WTC11 (cell line): ENCODE measurements around the gene CACNG5. TPM values are rescaled to one million over a fixed set of nuclear protein-coding genes. Genes with fewer than 3 reads are reported as not detected.

ENCODE experiments used
- ATAC-seq: fragments of 200-7000 bp; cut with Tn5 transposase; 2 replicates; pipeline ENCODE4 v1.10.0; 2021; ENCODE audit warnings: mild to moderate bottlenecking, moderate library complexity
- CTCF ChIA-PET: fragments of 300-600 bp; sonication (Branson Sonifier 250); formaldehyde crosslinking; loops from one replicate; lab custom pipeline; 2021; ENCODE audit warnings: antibody characterized with exemption; lab: Charles Lee
- POLR2A ChIA-PET: fragments of 350-600 bp; sonication (Branson Sonifier 250); formaldehyde crosslinking; loops from one replicate; lab custom pipeline; 2021; ENCODE audit warnings: antibody characterized with exemption; lab: Charles Lee
- DNase-seq: peaks from one replicate; pipeline ENCODE4 v3.0.0; 2021; ENCODE audit warnings: low spot score
- H3K27ac Mint-ChIP-seq: 2 replicates; pipeline ENCODE4 v1.8.0; 2021; ENCODE audit warnings: mixed read lengths
- H3K27me3 Mint-ChIP-seq: 2 replicates; pipeline ENCODE4 v1.8.0; 2021; ENCODE audit warnings: low read depth, mild to moderate bottlenecking, moderate library complexity, mixed read lengths
- H3K36me3 Mint-ChIP-seq: 2 replicates; pipeline ENCODE4 v1.8.0; 2021; ENCODE audit warnings: mixed read lengths
- H3K4me1 Mint-ChIP-seq: 2 replicates; pipeline ENCODE4 v1.8.0; 2022; ENCODE audit warnings: mixed read lengths
- H3K4me3 Mint-ChIP-seq: 2 replicates; pipeline ENCODE4 v1.8.0; 2021; ENCODE audit warnings: mild to moderate bottlenecking, moderate library complexity, mixed read lengths
- H3K9me3 Mint-ChIP-seq: 2 replicates; pipeline ENCODE4 v1.8.0; 2021; ENCODE audit warnings: mixed read lengths
- ATF2 ChIP-seq: sonication (generic); formaldehyde crosslinking; IDR thresholded peaks from 2 replicates; pipeline ENCODE4 v1.8.1; 2022; ENCODE audit warnings: low read depth, missing genetic modification reagents, borderline replicate concordance
- CREB1 ChIP-seq: sonication (generic); formaldehyde crosslinking; IDR thresholded peaks from 2 replicates; pipeline ENCODE4 v1.8.0; 2023; ENCODE audit warnings: mild to moderate bottlenecking, missing genetic modification reagents
- ETV6 ChIP-seq: sonication (generic); formaldehyde crosslinking; IDR thresholded peaks from 2 replicates; pipeline ENCODE4 v1.8.1; 2022; ENCODE audit warnings: mild to moderate bottlenecking, missing genetic modification reagents
- FOXJ3 ChIP-seq: sonication (generic); formaldehyde crosslinking; IDR thresholded peaks from 2 replicates; pipeline ENCODE4 v1.9.0; 2021; ENCODE audit warnings: missing genetic modification reagents, mild to moderate bottlenecking, borderline replicate concordance
- FOXK1 ChIP-seq: sonication (generic); formaldehyde crosslinking; IDR thresholded peaks from 2 replicates; pipeline ENCODE4 v1.8.0; 2022; ENCODE audit warnings: mild to moderate bottlenecking, moderate library complexity, missing genetic modification reagents
- FOXP1 ChIP-seq: sonication (generic); formaldehyde crosslinking; IDR thresholded peaks from 2 replicates; pipeline ENCODE4 v1.8.0; 2022; ENCODE audit warnings: missing genetic modification reagents, mild to moderate bottlenecking, moderate library complexity, borderline replicate concordance
- IRF1 ChIP-seq: sonication (generic); formaldehyde crosslinking; IDR thresholded peaks from 2 replicates; pipeline ENCODE4 v1.8.0; 2023; ENCODE audit warnings: missing genetic modification reagents
- MAX ChIP-seq: sonication (generic); formaldehyde crosslinking; IDR thresholded peaks from 2 replicates; pipeline ENCODE4 v1.8.0; 2022; ENCODE audit warnings: mild to moderate bottlenecking, missing genetic modification reagents
- NR3C1 ChIP-seq: sonication (generic); formaldehyde crosslinking; conservative IDR thresholded peaks from 2 replicates; pipeline ENCODE4 v1.8.1; 2023; ENCODE audit warnings: low read depth, mild to moderate bottlenecking, missing genetic modification reagents
- PRRX2 ChIP-seq: fragments of 250-450 bp; sonication (Bioruptor Pico); IDR thresholded peaks from 2 replicates; pipeline ENCODE4 v1.8.0; 2021; ENCODE audit warnings: mild to moderate bottlenecking
- SMAD4 ChIP-seq: sonication (generic); formaldehyde crosslinking; IDR thresholded peaks from 2 replicates; pipeline ENCODE4 v1.8.0; 2022; ENCODE audit warnings: mild to moderate bottlenecking, missing genetic modification reagents
- SOX15 ChIP-seq: fragments of 250-450 bp; sonication (Bioruptor Pico); IDR thresholded peaks from 2 replicates; pipeline ENCODE4 v1.9.0; 2021; ENCODE audit warnings: mild to moderate bottlenecking
- TEAD1 ChIP-seq: sonication (generic); formaldehyde crosslinking; IDR thresholded peaks from 2 replicates; pipeline ENCODE4 v1.8.0; 2022; ENCODE audit warnings: mild to moderate bottlenecking, missing genetic modification reagents
- ZBTB43 ChIP-seq: sonication (generic); formaldehyde crosslinking; IDR thresholded peaks from 2 replicates; pipeline ENCODE4 v1.8.1; 2023; ENCODE audit warnings: mild to moderate bottlenecking, missing genetic modification reagents
- ZNF263 ChIP-seq: sonication (generic); formaldehyde crosslinking; IDR thresholded peaks from 2 replicates; pipeline ENCODE4 v1.8.1; 2022; ENCODE audit warnings: low read depth, mild to moderate bottlenecking, moderate library complexity, missing genetic modification reagents
- ZNF396 ChIP-seq: fragments of 250-450 bp; sonication (Bioruptor Pico); IDR thresholded peaks from 2 replicates; pipeline ENCODE4 v1.8.0; 2021; ENCODE audit warnings: mild to moderate bottlenecking, moderate library complexity, borderline replicate concordance
- total RNA-seq: library from RNA; stranded (reverse); gene quantifications from 3 replicates; pipeline ENCODE4 v1.2.3, GENCODE V29; 2021
- TF ChIP-seq, protein P1 (sequence below): sonication (generic); formaldehyde crosslinking; IDR thresholded peaks from 2 replicates; pipeline ENCODE4 v1.8.1; 2022; ENCODE audit warnings: low read depth, mild to moderate bottlenecking, moderate library complexity, missing genetic modification reagents, borderline replicate concordance
- TF ChIP-seq, protein P2 (sequence below): sonication (generic); formaldehyde crosslinking; conservative IDR thresholded peaks from 2 replicates; pipeline ENCODE4 v1.8.1; 2022; ENCODE audit warnings: mild to moderate bottlenecking, missing genetic modification reagents
- TF ChIP-seq, protein P3 (sequence below): sonication (generic); formaldehyde crosslinking; IDR thresholded peaks from 2 replicates; pipeline ENCODE4 v1.8.0; 2022; ENCODE audit warnings: missing genetic modification reagents

The CACNG5 gene
- total RNA-seq, 1 experiment from 2014 or later = 1.9 TPM

GRCh38 chr17:66841328-66841727 lies 6.4 kb downstream of the CACNG5 start:
- no peak for TF ChIP-seq IRF1 (CRISPR knock-in tag)
- TF ChIP-seq FOXP1 = no peak
- no peak for TF ChIP-seq SMAD4
- no peak for TF ChIP-seq CREB1 (CRISPR knock-in tag)
- TF ChIP-seq ZNF263 (CRISPR knock-in tag) = no peak
- no peak for TF ChIP-seq FOXK1 (CRISPR knock-in tag)
- no peak for TF ChIP-seq ATF2 (CRISPR knock-in tag)
- TF ChIP-seq TEAD1 (CRISPR knock-in tag) = no peak
- TF ChIP-seq, protein P1, sequence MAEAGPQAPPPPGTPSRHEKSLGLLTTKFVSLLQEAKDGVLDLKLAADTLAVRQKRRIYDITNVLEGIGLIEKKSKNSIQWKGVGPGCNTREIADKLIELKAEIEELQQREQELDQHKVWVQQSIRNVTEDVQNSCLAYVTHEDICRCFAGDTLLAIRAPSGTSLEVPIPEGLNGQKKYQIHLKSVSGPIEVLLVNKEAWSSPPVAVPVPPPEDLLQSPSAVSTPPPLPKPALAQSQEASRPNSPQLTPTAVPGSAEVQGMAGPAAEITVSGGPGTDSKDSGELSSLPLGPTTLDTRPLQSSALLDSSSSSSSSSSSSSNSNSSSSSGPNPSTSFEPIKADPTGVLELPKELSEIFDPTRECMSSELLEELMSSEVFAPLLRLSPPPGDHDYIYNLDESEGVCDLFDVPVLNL = no peak
- DNase-seq = no peak
- Mint-ChIP-seq H3K36me3 (peaks cover 9% of the 10 kb centered on the region), H3K9me3 (peaks cover 12% of the 10 kb centered on the region), H3K4me1 (no peaks in the 10 kb centered on the region), H3K4me3 (no peak overlapping the region), H3K27ac (no peak overlapping the region), H3K27me3 (peaks cover 6% of the 10 kb centered on the region)
- ChIA-PET CTCF (interaction anchor here (0.9 to 3.1 kb wide), 12 partner anchors 10 to 175 kb away, joined by 3 to 11 read pairs (median 4); no protein-coding TSS in a partner anchor), POLR2A (interaction anchor here (1.1 kb wide), 1 partner anchor 38 kb away, joined by 4 read pairs; no protein-coding TSS in a partner anchor)
- peak; percentile 69 for ATAC-seq

DNA sequence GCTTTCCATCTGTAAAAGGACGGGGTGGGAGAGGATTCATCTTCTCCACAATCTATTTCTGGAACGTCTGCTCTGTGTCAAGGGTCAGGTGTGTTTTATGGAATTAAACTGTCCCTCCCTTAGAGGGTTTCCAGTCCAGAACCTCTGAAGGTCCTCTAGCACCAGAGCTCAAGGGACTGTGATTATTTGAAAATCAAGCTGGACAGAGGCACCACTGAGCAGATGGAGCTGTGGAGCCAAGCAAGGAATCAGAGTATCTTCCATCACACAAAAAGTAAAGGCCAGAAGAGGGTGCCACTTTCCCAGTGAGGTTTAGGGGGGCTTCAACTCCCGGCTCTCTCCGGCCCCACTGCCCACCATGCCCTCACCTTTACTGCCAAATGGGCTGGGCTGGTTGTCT lies 6.8 kb downstream of the CACNG5 start:
- H3K4me3 Mint-ChIP-seq = no peak overlapping the region
- TF ChIP-seq FOXP1 = no peak
- no peak for TF ChIP-seq FOXJ3 (CRISPR knock-in tag)
- TF ChIP-seq SOX15 (CRISPR knock-in tag) = no peak
- TF ChIP-seq, protein P2, sequence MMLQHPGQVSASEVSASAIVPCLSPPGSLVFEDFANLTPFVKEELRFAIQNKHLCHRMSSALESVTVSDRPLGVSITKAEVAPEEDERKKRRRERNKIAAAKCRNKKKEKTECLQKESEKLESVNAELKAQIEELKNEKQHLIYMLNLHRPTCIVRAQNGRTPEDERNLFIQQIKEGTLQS (CRISPR knock-in tag) = no peak
- no peak for TF ChIP-seq ZBTB43
- no peak for TF ChIP-seq CREB1 (CRISPR knock-in tag)
- TF ChIP-seq ETV6 (CRISPR knock-in tag) = no peak
- no peak for TF ChIP-seq ZNF396 (CRISPR knock-in tag)
- no peak for TF ChIP-seq NR3C1 (CRISPR knock-in tag)
- TF ChIP-seq MAX = no peak
- TF ChIP-seq, protein P3, sequence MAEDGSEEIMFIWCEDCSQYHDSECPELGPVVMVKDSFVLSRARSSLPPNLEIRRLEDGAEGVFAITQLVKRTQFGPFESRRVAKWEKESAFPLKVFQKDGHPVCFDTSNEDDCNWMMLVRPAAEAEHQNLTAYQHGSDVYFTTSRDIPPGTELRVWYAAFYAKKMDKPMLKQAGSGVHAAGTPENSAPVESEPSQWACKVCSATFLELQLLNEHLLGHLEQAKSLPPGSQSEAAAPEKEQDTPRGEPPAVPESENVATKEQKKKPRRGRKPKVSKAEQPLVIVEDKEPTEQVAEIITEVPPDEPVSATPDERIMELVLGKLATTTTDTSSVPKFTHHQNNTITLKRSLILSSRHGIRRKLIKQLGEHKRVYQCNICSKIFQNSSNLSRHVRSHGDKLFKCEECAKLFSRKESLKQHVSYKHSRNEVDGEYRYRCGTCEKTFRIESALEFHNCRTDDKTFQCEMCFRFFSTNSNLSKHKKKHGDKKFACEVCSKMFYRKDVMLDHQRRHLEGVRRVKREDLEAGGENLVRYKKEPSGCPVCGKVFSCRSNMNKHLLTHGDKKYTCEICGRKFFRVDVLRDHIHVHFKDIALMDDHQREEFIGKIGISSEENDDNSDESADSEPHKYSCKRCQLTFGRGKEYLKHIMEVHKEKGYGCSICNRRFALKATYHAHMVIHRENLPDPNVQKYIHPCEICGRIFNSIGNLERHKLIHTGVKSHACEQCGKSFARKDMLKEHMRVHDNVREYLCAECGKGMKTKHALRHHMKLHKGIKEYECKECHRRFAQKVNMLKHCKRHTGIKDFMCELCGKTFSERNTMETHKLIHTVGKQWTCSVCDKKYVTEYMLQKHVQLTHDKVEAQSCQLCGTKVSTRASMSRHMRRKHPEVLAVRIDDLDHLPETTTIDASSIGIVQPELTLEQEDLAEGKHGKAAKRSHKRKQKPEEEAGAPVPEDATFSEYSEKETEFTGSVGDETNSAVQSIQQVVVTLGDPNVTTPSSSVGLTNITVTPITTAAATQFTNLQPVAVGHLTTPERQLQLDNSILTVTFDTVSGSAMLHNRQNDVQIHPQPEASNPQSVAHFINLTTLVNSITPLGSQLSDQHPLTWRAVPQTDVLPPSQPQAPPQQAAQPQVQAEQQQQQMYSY = no peak
- TF ChIP-seq PRRX2 (CRISPR knock-in tag) = no peak
- TF ChIP-seq, protein P1 = no peak
- peaks cover 13% of the 10 kb centered on the region for H3K36me3 Mint-ChIP-seq
- DNase-seq = no peak
- no peak for ATAC-seq
- H3K9me3 Mint-ChIP-seq = peaks cover 16% of the 10 kb centered on the region
- POLR2A ChIA-PET = interaction anchor here (1.1 kb wide), 1 partner anchor 39 kb away, joined by 4 read pairs; no protein-coding TSS in a partner anchor
- no peaks in the 10 kb centered on the region for H3K4me1 Mint-ChIP-seq
- H3K27ac Mint-ChIP-seq = no peak overlapping the region
- H3K27me3 Mint-ChIP-seq = peaks cover 2% of the 10 kb centered on the region
- CTCF ChIA-PET = interaction anchor here (0.9 to 3.1 kb wide), 13 partner anchors 10 to 175 kb away, joined by 3 to 11 read pairs (median 4); no protein-coding TSS in a partner anchor
